CD14-positive monocyte (primary cell): ENCODE data around the gene TGM2. TPM values are rescaled to one million over a fixed set of nuclear protein-coding genes. Genes with fewer than 3 reads are reported as not detected.

Experiments used
- DNase-seq, 3 donors: peaks; one replicate each; pipeline ENCODE4 v3.0.0-alpha.2; 2011 to 2022
- H2AFZ ChIP-seq: 2 replicates; pipeline ENCODE4 v1.6.0; 2012; ENCODE audit warnings: mild to moderate bottlenecking, low read depth, low read length, inconsistent platforms; ENCODE audit not compliant: insufficient read depth, poor library complexity, severe bottlenecking
- H3K27ac ChIP-seq, 2 donors: 1 replicate in 1 of 2; 2 replicates in 1 of 2; pipeline ENCODE4 v1.5.1; 2012 to 2013; ENCODE audit warnings: low read length in 2 of 2, control low read depth in 1 of 2, inconsistent platforms in 1 of 2, low read depth in 1 of 2, mild to moderate bottlenecking in 1 of 2
- H3K27me3 ChIP-seq, 2 donors: one replicate each; pipeline versions ENCODE4 v1.6.0 to v1.6.1; 2011 to 2013; ENCODE audit warnings: low read length in 2 of 2; ENCODE audit not compliant: control insufficient read depth in 2 of 2, insufficient read depth in 2 of 2
- H3K36me3 ChIP-seq, 2 donors: replicated peaks in 1 of 2; 1 replicate in 1 of 2; 2 replicates in 1 of 2; pipeline versions ENCODE4 v1.5.1 to v1.6.1; 2012 to 2013; ENCODE audit warnings: low read length in 2 of 2, control low read depth in 1 of 2, inconsistent platforms in 1 of 2, mild to moderate bottlenecking in 1 of 2; ENCODE audit not compliant: insufficient read depth in 2 of 2, control insufficient read depth in 1 of 2
- H3K4me1 ChIP-seq, 2 donors: 1 replicate in 1 of 2; 2 replicates in 1 of 2; pipeline versions ENCODE4 v1.5.1 to v1.6.1; 2012 to 2013; ENCODE audit warnings: low read length in 2 of 2, control low read depth in 1 of 2, inconsistent platforms in 1 of 2, mild to moderate bottlenecking in 1 of 2, moderate library complexity in 1 of 2; ENCODE audit not compliant: insufficient read depth in 2 of 2, control insufficient read depth in 1 of 2
- H3K4me2 ChIP-seq: replicated peaks from 2 replicates; pipeline ENCODE3; 2012; ENCODE audit warnings: low read length, moderate library complexity, mild to moderate bottlenecking; ENCODE audit not compliant: poor library complexity, severe bottlenecking; ENCODE audit errors: extremely low read depth
- H3K4me3 ChIP-seq, 3 experiments: fragments of 200-600 bp in 1 of 3; sonication (generic) in 1 of 3; replicated peaks in 1 of 3; 1 replicate in 2 of 3; 2 replicates in 1 of 3; pipeline ENCODE4 v1.5.1; 2011 to 2013; ENCODE audit warnings: low read length in 3 of 3, mild to moderate bottlenecking in 3 of 3, control low read depth in 2 of 3, low read depth in 2 of 3, inconsistent platforms in 1 of 3, moderate library complexity in 1 of 3
- H3K79me2 ChIP-seq: 2 replicates; pipeline ENCODE4 v1.6.0; 2012; ENCODE audit warnings: mild to moderate bottlenecking, control low read depth, inconsistent platforms, low read length, moderate library complexity; ENCODE audit not compliant: insufficient read depth
- H3K9ac ChIP-seq: 2 replicates; pipeline ENCODE4 v1.6.0; 2017; ENCODE audit warnings: low read length, mild to moderate bottlenecking; ENCODE audit not compliant: insufficient read depth, poor library complexity, severe bottlenecking
- H3K9me3 ChIP-seq, 2 donors: replicated peaks in 1 of 2; 1 replicate in 1 of 2; 2 replicates in 1 of 2; pipeline versions ENCODE4 v1.5.1 to v1.6.1; 2012 to 2013; ENCODE audit warnings: low read length in 2 of 2, control low read depth in 1 of 2; ENCODE audit not compliant: control insufficient read depth in 1 of 2, insufficient read depth in 1 of 2
- H4K20me1 ChIP-seq: 2 replicates; pipeline ENCODE4 v1.6.0; 2012; ENCODE audit warnings: mild to moderate bottlenecking, low read length, control low read depth, moderate library complexity; ENCODE audit not compliant: insufficient read depth
- H3K27ac Mint-ChIP-seq, 7 donors: one replicate each; pipeline ENCODE4 v1.8.0; 2020; ENCODE audit warnings: mild to moderate bottlenecking in 7 of 7, mixed read lengths in 7 of 7, moderate library complexity in 6 of 7, inconsistent platforms in 2 of 7
- H3K27me3 Mint-ChIP-seq, 3 donors: one replicate each; pipeline ENCODE4 v1.8.0; 2021 to 2022; ENCODE audit warnings: low read depth in 3 of 3, mild to moderate bottlenecking in 3 of 3, mixed read lengths in 3 of 3, moderate library complexity in 3 of 3, inconsistent platforms in 1 of 3
- H3K36me3 Mint-ChIP-seq, 2 donors: one replicate each; pipeline ENCODE4 v1.8.0; 2020; ENCODE audit warnings: mixed read lengths in 2 of 2, inconsistent platforms in 1 of 2, mild to moderate bottlenecking in 1 of 2
- H3K4me1 Mint-ChIP-seq: one replicate; pipeline ENCODE4 v1.8.0; 2020; ENCODE audit warnings: mild to moderate bottlenecking, mixed read lengths
- H3K4me3 Mint-ChIP-seq, 2 donors: one replicate each; pipeline ENCODE4 v1.8.0; 2020; ENCODE audit warnings: mild to moderate bottlenecking in 2 of 2, mixed read lengths in 2 of 2, moderate library complexity in 1 of 2
- H3K9me3 Mint-ChIP-seq, 7 donors: one replicate each; pipeline ENCODE4 v1.8.0; 2020 to 2022; ENCODE audit warnings: mixed read lengths in 7 of 7, mild to moderate bottlenecking in 6 of 7, moderate library complexity in 6 of 7, inconsistent platforms in 2 of 7
- WGBS: methylation state at CpG from one replicate; pipeline ENCODE4 v1.1.5; 2013; ENCODE audit warnings: missing lambda C conversion rate; ENCODE audit not compliant: insufficient coverage; 5-methylcytosine and 5-hydroxymethylcytosine counted together
- intact Hi-C, 2 donors: fragments of 100-400 bp; cut with micrococcal nuclease; formaldehyde crosslinking; loops; one replicate each; pipeline versions ENCODE4 v1.15.0 to v1.15.1; 2023
- polyA plus RNA-seq, 3 donors: library from polyadenylated mRNA; depleted of rRNA in 1 of 3; unstranded in 2 of 3; stranded (reverse) in 1 of 3; fragments of 300-500 nt in 2 of 3; fragments of >200 nt in 1 of 3; fragmentation: Illumina TruSeq in 2 of 3; gene quantifications; 1 replicate in 2 of 3; 2 replicates in 1 of 3; pipeline ENCODE4 v1.2.3, GENCODE V29; 2012 to 2021
- TF ChIP-seq, protein P1 (sequence below): fragments of 200-600 bp; IDR thresholded peaks from one replicate; pipeline ENCODE4 v1.8.0; 2022; ENCODE audit warnings: antibody characterized with exemption, mild to moderate bottlenecking

TGM2 gene
- polyA plus RNA-seq, 3 donors, result 0.47 to 1.7 (median 1.6) TPM

DNA sequence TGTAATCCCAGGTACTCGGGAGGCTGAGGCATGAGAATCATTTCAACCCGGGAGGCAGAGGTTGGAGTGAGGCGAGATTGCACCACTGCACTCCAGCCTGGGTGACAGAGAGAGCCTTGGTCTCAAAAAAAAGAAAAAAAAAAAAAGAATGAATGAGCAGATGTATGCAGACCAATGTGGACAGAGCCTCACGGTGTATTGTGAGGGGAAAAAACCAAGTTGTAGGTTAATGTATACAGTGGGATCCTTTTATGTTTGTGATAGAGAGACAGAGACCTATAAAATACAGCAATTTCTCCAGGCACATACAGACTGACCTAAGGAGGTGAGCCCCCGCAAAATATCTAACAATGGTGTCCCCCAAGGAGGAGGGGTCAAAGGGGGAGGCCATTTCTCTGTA lies 11.7 kb downstream of the TGM2 start:
- Histone ChIP-seq H3K79me2 (no peaks in the 10 kb centered on the region), H2AFZ (no peak overlapping the region), H3K9me3 (no peaks in the 10 kb centered on the region), H3K27ac (peak overlapping the region; percentile 88 to 95), H3K27me3 (no peaks in the 10 kb centered on the region), H3K4me3 (no peak overlapping the region), H3K36me3 (no peaks in the 10 kb centered on the region), H3K4me1 (peaks cover 49 to 61% of the 10 kb centered on the region in 2 donors), H4K20me1 (no peaks in the 10 kb centered on the region), H3K4me2 (no peak overlapping the region), H3K9ac (peak overlapping the region; percentile 58)
- intact Hi-C loops, result no loop called here
- Mint-ChIP-seq H3K4me3 (no peak overlapping the region), H3K27me3 (peaks cover 0 to 2% (median 0%) of the 10 kb centered on the region in 3 donors), H3K4me1 (peaks cover 63% of the 10 kb centered on the region), H3K27ac (peak overlapping the region; percentile 94 to 100 (median 99)), H3K36me3 (peaks cover 3 to 19% of the 10 kb centered on the region in 2 donors), H3K9me3 (peaks cover 0 to 4% (median 0%) of the 10 kb centered on the region in 7 donors)
- TF ChIP-seq, protein P1, sequence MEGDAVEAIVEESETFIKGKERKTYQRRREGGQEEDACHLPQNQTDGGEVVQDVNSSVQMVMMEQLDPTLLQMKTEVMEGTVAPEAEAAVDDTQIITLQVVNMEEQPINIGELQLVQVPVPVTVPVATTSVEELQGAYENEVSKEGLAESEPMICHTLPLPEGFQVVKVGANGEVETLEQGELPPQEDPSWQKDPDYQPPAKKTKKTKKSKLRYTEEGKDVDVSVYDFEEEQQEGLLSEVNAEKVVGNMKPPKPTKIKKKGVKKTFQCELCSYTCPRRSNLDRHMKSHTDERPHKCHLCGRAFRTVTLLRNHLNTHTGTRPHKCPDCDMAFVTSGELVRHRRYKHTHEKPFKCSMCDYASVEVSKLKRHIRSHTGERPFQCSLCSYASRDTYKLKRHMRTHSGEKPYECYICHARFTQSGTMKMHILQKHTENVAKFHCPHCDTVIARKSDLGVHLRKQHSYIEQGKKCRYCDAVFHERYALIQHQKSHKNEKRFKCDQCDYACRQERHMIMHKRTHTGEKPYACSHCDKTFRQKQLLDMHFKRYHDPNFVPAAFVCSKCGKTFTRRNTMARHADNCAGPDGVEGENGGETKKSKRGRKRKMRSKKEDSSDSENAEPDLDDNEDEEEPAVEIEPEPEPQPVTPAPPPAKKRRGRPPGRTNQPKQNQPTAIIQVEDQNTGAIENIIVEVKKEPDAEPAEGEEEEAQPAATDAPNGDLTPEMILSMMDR, result no peak
- WGBS, result 40% methylated on average over 1 of the region's 5 CpGs
- DNase-seq, result no peak

DNA sequence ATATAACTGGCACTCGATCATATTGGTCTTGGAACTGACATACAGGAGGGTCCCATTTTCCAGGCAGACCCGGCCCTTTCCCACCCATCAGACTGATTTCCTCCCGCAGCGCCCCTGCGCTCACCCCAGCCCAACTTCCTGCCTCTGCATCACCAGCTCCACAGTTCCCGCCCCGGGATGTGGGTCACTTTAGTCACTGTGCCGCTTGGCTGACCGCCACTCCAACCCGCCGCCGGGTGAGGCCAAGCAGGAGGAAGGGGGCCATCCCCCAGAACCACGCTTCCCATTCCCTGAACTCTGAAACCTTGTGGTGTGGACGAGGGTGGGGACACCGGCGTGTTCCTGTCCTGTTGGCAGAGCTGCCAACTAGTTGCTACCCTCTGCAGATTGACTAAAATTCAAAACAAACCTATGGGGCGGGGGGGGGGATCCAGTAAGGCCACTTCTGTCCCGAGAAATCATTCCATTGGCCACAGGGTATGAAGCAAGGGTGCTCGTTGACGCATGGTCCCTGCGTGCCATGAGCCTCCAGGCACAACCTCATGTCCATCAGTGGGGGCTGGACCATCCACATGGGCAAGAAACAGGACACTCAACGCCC lies 12.3 kb downstream of the TGM2 start:
- H3K9me3 Mint-ChIP-seq, result peaks cover 0 to 4% (median 0%) of the 10 kb centered on the region in 7 donors
- Histone ChIP-seq H2AFZ (peak overlapping the region; percentile 43), H3K4me1 (peaks cover 49 to 64% of the 10 kb centered on the region in 2 donors), H3K27me3 (no peaks in the 10 kb centered on the region), H3K36me3 (no peaks in the 10 kb centered on the region), H3K79me2 (no peaks in the 10 kb centered on the region), H3K27ac (peak overlapping the region; percentile 88 to 95), H3K4me2 (peak overlapping the region; percentile 61), H4K20me1 (no peaks in the 10 kb centered on the region), H3K9ac (peak overlapping the region; percentile 58), H3K4me3 (peak overlapping the region; percentile 12 to 54 (median 14)), H3K9me3 (no peaks in the 10 kb centered on the region)
- peaks cover 69% of the 10 kb centered on the region for H3K4me1 Mint-ChIP-seq
- TF ChIP-seq, protein P1, result no peak
- peak overlapping the region; percentile 94 to 100 (median 99) for H3K27ac Mint-ChIP-seq
- WGBS, result 25% methylated on average over 9 of the region's 22 CpGs
- peak overlapping the region; percentile 75 to 87 for H3K4me3 Mint-ChIP-seq
- H3K36me3 Mint-ChIP-seq, result peaks cover 3 to 19% of the 10 kb centered on the region in 2 donors
- intact Hi-C loops, result no loop called here
- H3K27me3 Mint-ChIP-seq, result peaks cover 0 to 2% (median 0%) of the 10 kb centered on the region in 3 donors
- peak; percentile 88 to 91 (median 89) for DNase-seq
